Measurements from ENCODE around the gene GBP6.

Gene GBP6

GRCh38 chr1:89352421-89352820 is 11.4 kb upstream of the GBP6 start:
- no peaks in the 10 kb centered on the region for H3K36me3 ChIP-seq
- H3K4me3 ChIP-seq (ENCODE audit: low read depth, low read length): no peak overlapping the region
- no peak for DNase-seq
- peaks cover 12% of the 10 kb centered on the region for H3K27me3 ChIP-seq (ENCODE audit: insufficient read depth, low read depth, severe bottlenecking)
- TF ChIP-seq, protein P1, sequence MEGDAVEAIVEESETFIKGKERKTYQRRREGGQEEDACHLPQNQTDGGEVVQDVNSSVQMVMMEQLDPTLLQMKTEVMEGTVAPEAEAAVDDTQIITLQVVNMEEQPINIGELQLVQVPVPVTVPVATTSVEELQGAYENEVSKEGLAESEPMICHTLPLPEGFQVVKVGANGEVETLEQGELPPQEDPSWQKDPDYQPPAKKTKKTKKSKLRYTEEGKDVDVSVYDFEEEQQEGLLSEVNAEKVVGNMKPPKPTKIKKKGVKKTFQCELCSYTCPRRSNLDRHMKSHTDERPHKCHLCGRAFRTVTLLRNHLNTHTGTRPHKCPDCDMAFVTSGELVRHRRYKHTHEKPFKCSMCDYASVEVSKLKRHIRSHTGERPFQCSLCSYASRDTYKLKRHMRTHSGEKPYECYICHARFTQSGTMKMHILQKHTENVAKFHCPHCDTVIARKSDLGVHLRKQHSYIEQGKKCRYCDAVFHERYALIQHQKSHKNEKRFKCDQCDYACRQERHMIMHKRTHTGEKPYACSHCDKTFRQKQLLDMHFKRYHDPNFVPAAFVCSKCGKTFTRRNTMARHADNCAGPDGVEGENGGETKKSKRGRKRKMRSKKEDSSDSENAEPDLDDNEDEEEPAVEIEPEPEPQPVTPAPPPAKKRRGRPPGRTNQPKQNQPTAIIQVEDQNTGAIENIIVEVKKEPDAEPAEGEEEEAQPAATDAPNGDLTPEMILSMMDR (IDR thresholded peaks at IDR 0.05; ENCODE audit: low read depth, low read length): no peak
- H3K27ac ChIP-seq: no peak overlapping the region
- H3K9me3 ChIP-seq (ENCODE audit: severe bottlenecking): no peaks in the 10 kb centered on the region

DNA sequence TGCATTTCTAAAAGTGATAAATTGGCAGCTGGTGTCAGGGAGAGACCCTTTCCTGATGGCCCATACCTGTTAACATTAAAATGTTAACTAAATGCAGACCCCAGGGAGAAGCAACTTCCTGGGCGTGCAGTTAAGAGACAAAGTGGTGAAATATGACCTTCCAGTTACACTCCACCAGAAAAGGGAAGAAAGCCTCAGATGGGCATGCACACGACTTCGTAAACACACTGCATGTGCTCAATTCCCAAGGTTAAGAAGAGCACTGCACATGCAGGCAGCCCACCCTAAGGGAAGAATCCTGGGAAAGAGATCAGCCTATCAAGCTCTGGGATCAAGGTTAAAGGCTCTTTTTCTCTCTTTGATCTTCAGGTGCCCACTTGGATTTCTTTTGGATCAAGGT is 9.7 kb upstream of the GBP6 start:
- Histone ChIP-seq H3K36me3 (no peaks in the 10 kb centered on the region), H3K27ac (no peak overlapping the region), H3K9me3 (ENCODE audit: severe bottlenecking) (no peaks in the 10 kb centered on the region), H3K4me3 (ENCODE audit: low read depth, low read length) (no peak overlapping the region), H3K27me3 (ENCODE audit: insufficient read depth, low read depth, severe bottlenecking) (peaks cover 9% of the 10 kb centered on the region)
- TF ChIP-seq, protein P1 (IDR thresholded peaks at IDR 0.05; ENCODE audit: low read depth, low read length): no peak
- no peak for DNase-seq

DNA sequence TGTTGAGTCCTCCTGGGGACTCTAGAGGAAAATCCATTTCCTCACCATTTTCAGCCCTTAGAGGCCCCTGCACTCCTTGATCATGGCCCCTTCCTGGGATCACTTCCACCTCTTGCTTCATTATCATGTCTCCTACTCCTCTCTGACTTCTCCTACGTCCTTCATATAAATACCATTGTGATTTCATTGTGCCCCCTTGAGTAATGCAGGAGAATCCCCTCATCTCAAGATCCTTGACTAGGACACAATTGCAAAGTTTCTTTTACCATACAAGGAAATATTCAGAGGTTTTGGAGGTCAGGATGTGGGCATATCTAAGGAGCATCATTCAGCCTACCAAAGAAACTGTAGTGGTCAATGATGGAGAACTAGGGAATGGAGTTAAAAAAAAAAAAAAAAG is 8.8 kb upstream of the GBP6 start:
- no peak overlapping the region for H3K27ac ChIP-seq
- TF ChIP-seq, protein P1 (IDR thresholded peaks at IDR 0.05; ENCODE audit: low read depth, low read length): no peak

DNA sequence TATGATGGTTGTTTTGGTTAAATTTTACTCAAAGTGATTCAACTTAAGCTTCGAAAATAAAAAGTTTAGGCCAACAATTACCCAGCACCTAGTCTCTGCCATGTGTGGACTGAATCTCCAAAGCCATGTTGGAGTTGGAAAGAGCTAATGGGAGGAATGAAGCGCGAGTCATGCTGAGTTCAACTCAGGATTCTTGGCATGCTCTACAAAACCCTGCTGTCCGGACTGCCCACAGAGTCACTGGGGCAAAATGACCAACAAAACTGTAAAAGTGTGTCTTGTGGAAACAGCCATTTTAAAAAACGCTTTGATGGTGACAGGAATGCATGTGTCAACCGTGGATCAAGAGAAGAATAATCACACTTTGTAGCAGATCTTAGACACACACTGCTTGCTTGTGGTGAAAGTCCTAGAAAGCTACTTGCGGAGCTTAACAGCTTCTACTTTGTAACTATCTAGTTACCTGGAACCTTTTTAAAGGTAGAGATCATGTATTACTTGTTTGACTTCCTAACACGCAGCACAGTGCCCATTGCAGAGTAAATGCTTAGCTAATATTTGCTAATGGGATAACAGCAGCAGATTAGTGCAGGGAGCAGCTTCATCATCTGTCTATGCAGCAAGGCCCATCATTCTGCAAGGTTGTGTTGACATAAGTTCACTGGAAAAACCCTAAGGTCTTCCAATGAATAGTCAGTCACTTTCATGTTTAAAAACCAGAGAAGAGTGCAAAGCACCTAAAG is 7.0 kb upstream of the GBP6 start:
- peaks cover 13% of the 10 kb centered on the region for H3K27me3 ChIP-seq (ENCODE audit: insufficient read depth, low read depth, severe bottlenecking)
- no peak overlapping the region for H3K4me3 ChIP-seq (ENCODE audit: low read depth, low read length)
- H3K9me3 ChIP-seq (ENCODE audit: severe bottlenecking): no peaks in the 10 kb centered on the region
- TF ChIP-seq, protein P1 (IDR thresholded peaks at IDR 0.05; ENCODE audit: low read depth, low read length): no peak
- DNase-seq: no peak
- H3K27ac ChIP-seq: no peak overlapping the region
- H3K36me3 ChIP-seq: no peaks in the 10 kb centered on the region

More for the DNA sequence above, 8.8 kb upstream of the GBP6 start:
- no peaks in the 10 kb centered on the region for H3K9me3 ChIP-seq (ENCODE audit: severe bottlenecking)
- H3K4me3 ChIP-seq (ENCODE audit: low read depth, low read length): no peak overlapping the region
- H3K36me3 ChIP-seq: no peaks in the 10 kb centered on the region
- peaks cover 15% of the 10 kb centered on the region for H3K27me3 ChIP-seq (ENCODE audit: insufficient read depth, low read depth, severe bottlenecking)
- no peak for DNase-seq

GRCh38 chr1:89358287-89358893 is 5.5 kb upstream of the GBP6 start:
- H3K27ac ChIP-seq: no peak overlapping the region
- peak; percentile 69 for DNase-seq
- H3K4me3 ChIP-seq (ENCODE audit: low read depth, low read length): no peak overlapping the region
- no peaks in the 10 kb centered on the region for H3K9me3 ChIP-seq (ENCODE audit: severe bottlenecking)
- H3K36me3 ChIP-seq: no peaks in the 10 kb centered on the region
- TF ChIP-seq, protein P1 (IDR thresholded peaks at IDR 0.05; ENCODE audit: low read depth, low read length): peak; percentile 60
- H3K27me3 ChIP-seq (ENCODE audit: insufficient read depth, low read depth, severe bottlenecking): peaks cover 18% of the 10 kb centered on the region

Measured in WERI-Rb-1 (cell line).